A549 (cell line): ENCODE results near the gene PLK1. TPM values are rescaled to one million over a fixed set of nuclear protein-coding genes. Genes with fewer than 3 reads are reported as not detected.

Source experiments
- ATAC-seq, 2 experiments: fragments of 200-7000 bp in 1 of 2; fragments of >200 bp in 1 of 2; cut with Nextera tagmentation in 1 of 2; cut with Tn5 transposase in 1 of 2; 3 replicates each; pipeline versions ENCODE4 v1.8.0 to v1.9.1; 2018 to 2020; ENCODE audit warnings: mild to moderate bottlenecking in 1 of 2, moderate library complexity in 1 of 2
- CTCF ChIA-PET: fragments of 300-600 bp; sonication (Branson Sonifier 250); formaldehyde crosslinking; extraction: SDS; loops from one replicate; lab custom pipeline; 2021; ENCODE audit warnings: antibody characterized with exemption, inconsistent platforms; lab: Yijun Ruan, JAX
- POLR2A ChIA-PET: fragments of 350-600 bp; formaldehyde crosslinking; extraction: SDS; loops from one replicate; lab custom pipeline; 2021; ENCODE audit warnings: antibody characterized with exemption, inconsistent platforms; lab: Yijun Ruan, JAX
- DNase-seq, 2 experiments: peaks; one replicate each; pipeline versions ENCODE4 v3.0.0 to v3.0.0-alpha.2; 2011 to 2016; ENCODE audit warnings: low read depth in 1 of 2, low spot score in 1 of 2
- FAIRE-seq: peaks from 2 replicates; lab custom pipeline; 2011; peaks lifted over from hg19 to GRCh38; lab: Jason Lieb, UNC
- H3K27ac ChIP-seq, 2 experiments: fragments of >200 bp; sonication (Bioruptor Twin); formaldehyde crosslinking; 3 replicates each; pipeline ENCODE4 v1.5.1; 2016 to 2017
- H3K4me1 ChIP-seq: fragments of >200 bp; sonication (Bioruptor Twin); formaldehyde crosslinking; 3 replicates; pipeline ENCODE4 v1.6.1; 2016
- H3K4me2 ChIP-seq: fragments of >200 bp; sonication (Bioruptor Twin); formaldehyde crosslinking; 3 replicates; pipeline ENCODE4 v1.6.1; 2016
- H3K4me3 ChIP-seq: fragments of >200 bp; sonication (Bioruptor Twin); formaldehyde crosslinking; 3 replicates; pipeline ENCODE4 v1.5.1; 2016
- H3K9me3 ChIP-seq: fragments of >200 bp; sonication (Bioruptor Twin); formaldehyde crosslinking; 3 replicates; pipeline ENCODE4 v1.6.1; 2016
- BHLHE40 ChIP-seq: IDR thresholded peaks from 2 replicates; pipeline ENCODE4 v1.6.1; 2012; ENCODE audit warnings: low read depth, low read length, inconsistent platforms
- CBX8 ChIP-seq: fragments of 200-600 bp; sonication (generic); IDR thresholded peaks from 2 replicates; pipeline ENCODE4 v1.6.1; 2016
- CHD2 ChIP-seq: fragments of 150-350 bp; IDR thresholded peaks from 2 replicates; pipeline ENCODE4 v1.6.1; 2014; ENCODE audit warnings: low read length; ENCODE audit not compliant: partially characterized antibody
- EHF ChIP-seq: fragments of 250-450 bp; sonication (Bioruptor Pico); IDR thresholded peaks from 2 replicates; pipeline ENCODE4 v1.5.0; 2020; ENCODE audit warnings: mild to moderate bottlenecking
- FOSL2 ChIP-seq, 2 experiments: fragments of 450-650 bp in 1 of 2; fragments of >200 bp in 1 of 2; sonication (Bioruptor Twin) in 1 of 2; formaldehyde crosslinking; IDR thresholded peaks; 2 replicates each; pipeline versions ENCODE4 v1.5.0 to v1.6.1; 2016 to 2020; ENCODE audit warnings: mild to moderate bottlenecking in 1 of 2, moderate library complexity in 1 of 2
- HDAC2 ChIP-seq: fragments of 200-600 bp; sonication (generic); IDR thresholded peaks from 2 replicates; pipeline ENCODE4 v1.6.1; 2016
- HEYL ChIP-seq: fragments of 250-450 bp; sonication (Bioruptor Pico); IDR thresholded peaks from 2 replicates; pipeline ENCODE4 v1.8.0; 2021; ENCODE audit warnings: mild to moderate bottlenecking, moderate library complexity
- JUNB ChIP-seq: fragments of >200 bp; sonication (Bioruptor Twin); formaldehyde crosslinking; IDR thresholded peaks from 2 replicates; pipeline ENCODE4 v1.6.1; 2016
- NPAS2 ChIP-seq: fragments of 250-450 bp; sonication (Bioruptor Pico); IDR thresholded peaks from 2 replicates; pipeline ENCODE4 v1.8.0; 2022; ENCODE audit warnings: mild to moderate bottlenecking, moderate library complexity, borderline replicate concordance
- NR3C1 ChIP-seq: fragments of >200 bp; sonication (Bioruptor Twin); formaldehyde crosslinking; IDR thresholded peaks from 3 replicates; pipeline ENCODE4 v1.6.1; 2017
- PHF8 ChIP-seq: fragments of 200-600 bp; sonication (generic); IDR thresholded peaks from 2 replicates; pipeline ENCODE4 v1.6.1; 2016; ENCODE audit warnings: low read depth, mild to moderate bottlenecking, antibody characterized with exemption, moderate library complexity, borderline replicate concordance
- POLR2A ChIP-seq: IDR thresholded peaks from 2 replicates; pipeline ENCODE4 v1.6.1; 2012; ENCODE audit warnings: mild to moderate bottlenecking, low read length
- RAD21 ChIP-seq, 2 experiments: fragments of >200 bp in 1 of 2; sonication (Bioruptor Twin) in 1 of 2; formaldehyde crosslinking in 1 of 2; IDR thresholded peaks in 1 of 2; conservative IDR thresholded peaks in 1 of 2; 2 replicates in 1 of 2; 3 replicates in 1 of 2; pipeline ENCODE4 v1.6.1; 2012 to 2018; ENCODE audit warnings: inconsistent platforms in 1 of 2
- RARB ChIP-seq: fragments of 250-450 bp; sonication (Bioruptor Pico); IDR thresholded peaks from 2 replicates; pipeline ENCODE4 v1.8.0; 2021; ENCODE audit warnings: mild to moderate bottlenecking, moderate library complexity
- SMC3 ChIP-seq: fragments of >200 bp; sonication (Bioruptor Twin); formaldehyde crosslinking; IDR thresholded peaks from 3 replicates; pipeline ENCODE4 v1.6.1; 2018; ENCODE audit warnings: inconsistent platforms
- SREBF2 ChIP-seq: fragments of 450-650 bp; IDR thresholded peaks from 2 replicates; pipeline ENCODE4 v1.6.1; 2014; ENCODE audit warnings: mild to moderate bottlenecking, moderate library complexity
- ZC3H11A ChIP-seq: fragments of 450-650 bp; IDR thresholded peaks from 2 replicates; pipeline ENCODE4 v1.6.1; 2014; ENCODE audit warnings: antibody characterized with exemption, mild to moderate bottlenecking
- ZFP36 ChIP-seq: fragments of 450-650 bp; IDR thresholded peaks from 2 replicates; pipeline ENCODE4 v1.6.1; 2014; ENCODE audit warnings: borderline replicate concordance; ENCODE audit not compliant: partially characterized antibody
- WGBS: methylation state at CpG from one replicate; pipeline ENCODE4 v1.1.6; 2017; ENCODE audit errors: missing lambda C conversion rate; 5-methylcytosine and 5-hydroxymethylcytosine counted together
- polyA plus RNA-seq, 4 experiments: library from polyadenylated mRNA; depleted of rRNA in 3 of 4; stranded (reverse); fragments of >200 nt; fragmentation: RNase III in 1 of 4; extraction: RNeasy Plus Mini Kit Qiagen cat#74134 plus additional on column Dnase treatment in 1 of 4; gene quantifications; 2 replicates in 3 of 4; 3 replicates in 1 of 4; pipeline ENCODE4 v1.2.3, GENCODE V29; 2011 to 2017
- TF ChIP-seq, protein P1 (sequence below): fragments of 200-600 bp; sonication (generic); IDR thresholded peaks from 2 replicates; pipeline ENCODE4 v1.6.1; 2016; ENCODE audit warnings: antibody characterized with exemption, mild to moderate bottlenecking, moderate library complexity
- TF ChIP-seq, protein P2 (sequence below): fragments of >200 bp; sonication (Bioruptor Twin); formaldehyde crosslinking; IDR thresholded peaks from 3 replicates; pipeline ENCODE4 v1.6.1; 2016
- TF ChIP-seq, protein P3 (sequence below): fragments of 150-350 bp; IDR thresholded peaks from 2 replicates; pipeline ENCODE4 v1.6.1; 2014; ENCODE audit warnings: low read depth, mild to moderate bottlenecking, low read length

The PLK1 gene
- polyA plus RNA-seq, 2 of the 4 experiments (the other 2 are of a cell fraction) = 71.9 to 114 TPM

DNA sequence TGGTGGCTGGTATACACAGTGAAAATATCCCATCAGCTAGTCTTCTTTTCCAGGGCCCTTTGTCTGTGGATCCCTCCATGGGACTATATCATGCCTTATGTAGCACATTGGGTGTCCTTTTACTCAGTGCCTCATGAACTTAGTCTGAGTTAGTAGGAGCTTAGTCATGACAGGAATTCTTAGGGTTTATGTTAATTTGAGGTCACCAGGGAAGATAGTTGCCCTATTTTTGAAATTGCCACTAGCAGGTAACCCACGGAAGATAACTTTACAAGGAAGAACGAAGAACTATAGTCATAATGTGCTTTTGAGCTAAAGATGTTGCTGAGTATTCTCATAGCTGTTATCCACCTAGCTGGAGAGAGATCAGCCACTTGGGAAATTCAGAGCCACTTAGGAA is 14.8 kb upstream of the PLK1 start:
- H3K4me1 ChIP-seq = no peaks in the 10 kb centered on the region
- DNase-seq (no peak), FAIRE-seq (no peak), ATAC-seq (no peak)
- H3K4me2 ChIP-seq = no peak overlapping the region
- H3K4me3 ChIP-seq = no peak overlapping the region
- CTCF ChIA-PET = interaction anchor here (1.3 kb wide), 1 partner anchor 852 kb away, joined by 3 read pairs; no protein-coding TSS in a partner anchor
- H3K9me3 ChIP-seq = no peaks in the 10 kb centered on the region
- POLR2A ChIA-PET = no interaction called here
- no peak overlapping the region for H3K27ac ChIP-seq
- WGBS = 94% methylated on average over 2 of the region's 2 CpGs
- TF ChIP-seq PHF8 (no peak), BHLHE40 (no peak), NR3C1 (no peak), EHF (CRISPR knock-in tag) (no peak), RAD21 (conservative IDR thresholded peaks at IDR 0.05 in 1 of 2, IDR thresholded peaks at IDR 0.05 in 1 of 2) (no peak), NPAS2 (CRISPR knock-in tag) (no peak), ZFP36 (no peak), FOSL2 (IDR thresholded peaks at IDR 0.05) (no peak), FOSL2 (CRISPR knock-in tag; IDR thresholded peaks at IDR 0.05) (no peak), POLR2A (no peak), RARB (CRISPR knock-in tag) (no peak), ZC3H11A (no peak), HDAC2 (no peak), CBX8 (no peak), JUNB (no peak), HEYL (CRISPR knock-in tag) (no peak), CHD2 (no peak)
- TF ChIP-seq, protein P1, sequence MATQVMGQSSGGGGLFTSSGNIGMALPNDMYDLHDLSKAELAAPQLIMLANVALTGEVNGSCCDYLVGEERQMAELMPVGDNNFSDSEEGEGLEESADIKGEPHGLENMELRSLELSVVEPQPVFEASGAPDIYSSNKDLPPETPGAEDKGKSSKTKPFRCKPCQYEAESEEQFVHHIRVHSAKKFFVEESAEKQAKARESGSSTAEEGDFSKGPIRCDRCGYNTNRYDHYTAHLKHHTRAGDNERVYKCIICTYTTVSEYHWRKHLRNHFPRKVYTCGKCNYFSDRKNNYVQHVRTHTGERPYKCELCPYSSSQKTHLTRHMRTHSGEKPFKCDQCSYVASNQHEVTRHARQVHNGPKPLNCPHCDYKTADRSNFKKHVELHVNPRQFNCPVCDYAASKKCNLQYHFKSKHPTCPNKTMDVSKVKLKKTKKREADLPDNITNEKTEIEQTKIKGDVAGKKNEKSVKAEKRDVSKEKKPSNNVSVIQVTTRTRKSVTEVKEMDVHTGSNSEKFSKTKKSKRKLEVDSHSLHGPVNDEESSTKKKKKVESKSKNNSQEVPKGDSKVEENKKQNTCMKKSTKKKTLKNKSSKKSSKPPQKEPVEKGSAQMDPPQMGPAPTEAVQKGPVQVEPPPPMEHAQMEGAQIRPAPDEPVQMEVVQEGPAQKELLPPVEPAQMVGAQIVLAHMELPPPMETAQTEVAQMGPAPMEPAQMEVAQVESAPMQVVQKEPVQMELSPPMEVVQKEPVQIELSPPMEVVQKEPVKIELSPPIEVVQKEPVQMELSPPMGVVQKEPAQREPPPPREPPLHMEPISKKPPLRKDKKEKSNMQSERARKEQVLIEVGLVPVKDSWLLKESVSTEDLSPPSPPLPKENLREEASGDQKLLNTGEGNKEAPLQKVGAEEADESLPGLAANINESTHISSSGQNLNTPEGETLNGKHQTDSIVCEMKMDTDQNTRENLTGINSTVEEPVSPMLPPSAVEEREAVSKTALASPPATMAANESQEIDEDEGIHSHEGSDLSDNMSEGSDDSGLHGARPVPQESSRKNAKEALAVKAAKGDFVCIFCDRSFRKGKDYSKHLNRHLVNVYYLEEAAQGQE = no peak
- TF ChIP-seq, protein P2, sequence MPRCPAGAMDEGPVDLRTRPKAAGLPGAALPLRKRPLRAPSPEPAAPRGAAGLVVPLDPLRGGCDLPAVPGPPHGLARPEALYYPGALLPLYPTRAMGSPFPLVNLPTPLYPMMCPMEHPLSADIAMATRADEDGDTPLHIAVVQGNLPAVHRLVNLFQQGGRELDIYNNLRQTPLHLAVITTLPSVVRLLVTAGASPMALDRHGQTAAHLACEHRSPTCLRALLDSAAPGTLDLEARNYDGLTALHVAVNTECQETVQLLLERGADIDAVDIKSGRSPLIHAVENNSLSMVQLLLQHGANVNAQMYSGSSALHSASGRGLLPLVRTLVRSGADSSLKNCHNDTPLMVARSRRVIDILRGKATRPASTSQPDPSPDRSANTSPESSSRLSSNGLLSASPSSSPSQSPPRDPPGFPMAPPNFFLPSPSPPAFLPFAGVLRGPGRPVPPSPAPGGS = no peak

DNA sequence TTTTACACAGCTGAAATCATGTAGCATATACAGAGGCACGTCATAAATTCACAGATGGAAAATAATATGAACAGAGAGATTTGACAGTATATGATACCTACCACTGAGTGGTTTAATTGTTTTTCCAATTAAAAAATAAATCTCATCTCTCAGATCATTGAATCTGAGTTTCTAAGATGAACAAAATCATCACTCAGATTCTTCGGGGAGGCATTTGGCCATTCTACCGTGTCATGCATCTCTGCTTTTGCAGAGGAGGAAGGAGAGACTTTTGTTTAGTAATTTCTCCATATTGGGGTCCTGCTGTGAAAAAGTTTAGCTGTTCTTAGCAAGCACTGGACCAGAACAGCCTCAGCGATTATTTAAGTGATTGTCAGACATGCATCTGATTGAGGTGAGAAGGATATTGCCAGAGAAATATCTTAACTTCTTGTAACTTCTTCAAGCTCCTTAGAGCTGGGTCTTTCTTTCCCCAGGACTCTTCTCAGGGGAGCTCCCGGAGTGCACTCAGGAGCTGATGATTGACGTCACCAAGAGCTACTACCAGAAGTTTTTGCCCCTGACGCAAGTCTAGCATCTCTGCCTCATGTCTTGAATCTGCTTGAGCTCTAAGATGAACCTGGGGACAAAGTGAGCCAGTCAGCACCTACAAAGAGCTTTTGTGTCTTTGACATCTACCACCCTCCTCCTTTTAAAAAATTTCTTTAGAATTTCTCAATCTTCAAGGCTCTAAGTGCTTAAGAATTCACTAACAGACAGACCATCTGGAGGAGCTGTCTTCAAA is 11.9 kb upstream of the PLK1 start:
- H3K9me3 ChIP-seq = no peaks in the 10 kb centered on the region
- H3K4me1 ChIP-seq = no peaks in the 10 kb centered on the region
- FAIRE-seq = no peak
- CTCF ChIA-PET = interaction anchor here (0.6 to 1.5 kb wide), 2 partner anchors 323 to 370 kb away, joined by 3 to 4 read pairs; no protein-coding TSS in a partner anchor
- ATAC-seq = no peak
- 89% methylated on average over 7 of the region's 7 CpGs for WGBS
- POLR2A ChIA-PET = no interaction called here
- no peak for TF ChIP-seq SREBF2
- TF ChIP-seq, protein P3, sequence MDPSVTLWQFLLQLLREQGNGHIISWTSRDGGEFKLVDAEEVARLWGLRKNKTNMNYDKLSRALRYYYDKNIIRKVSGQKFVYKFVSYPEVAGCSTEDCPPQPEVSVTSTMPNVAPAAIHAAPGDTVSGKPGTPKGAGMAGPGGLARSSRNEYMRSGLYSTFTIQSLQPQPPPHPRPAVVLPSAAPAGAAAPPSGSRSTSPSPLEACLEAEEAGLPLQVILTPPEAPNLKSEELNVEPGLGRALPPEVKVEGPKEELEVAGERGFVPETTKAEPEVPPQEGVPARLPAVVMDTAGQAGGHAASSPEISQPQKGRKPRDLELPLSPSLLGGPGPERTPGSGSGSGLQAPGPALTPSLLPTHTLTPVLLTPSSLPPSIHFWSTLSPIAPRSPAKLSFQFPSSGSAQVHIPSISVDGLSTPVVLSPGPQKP = no peak
- no peak for TF ChIP-seq SMC3
- DNase-seq = no peak
- H3K27ac ChIP-seq = no peak overlapping the region
- H3K4me2 ChIP-seq = no peak overlapping the region
- H3K4me3 ChIP-seq = no peak overlapping the region
